ENCODE data around the gene TMEM89. TPM values are rescaled to one million over a fixed set of nuclear protein-coding genes. Genes with fewer than 3 reads are reported as not detected.

Gene TMEM89
- total and polyA plus RNA-seq, 2 of the 4 experiments (the other 2 are of a cell fraction), result 0.15 TPM; not detected in 1

GRCh38 chr3:48639944-48640606, 18.5 kb upstream of the TMEM89 start:
- H4K8ac ChIP-seq (ENCODE audit: low read depth in 2 of 2, low read length in 2 of 2), result no peak overlapping the region
- no peak overlapping the region for H2BK120ac ChIP-seq (ENCODE audit: low read depth, low read length)
- peaks cover 7% of the 10 kb centered on the region for H3K4me1 ChIP-seq (ENCODE audit: control insufficient read depth, insufficient read depth, low read length)
- H3K27me3 ChIP-seq (ENCODE audit: control insufficient read depth, insufficient read depth, low read length), result no peaks in the 10 kb centered on the region
- no peak overlapping the region for H4K5ac ChIP-seq (ENCODE audit: low read depth, low read length)
- DNase-seq (no peak), ATAC-seq (ENCODE audit: low read depth) (no peak)
- H3K4ac ChIP-seq (ENCODE audit: low read depth, low read length), result no peak overlapping the region
- TF ChIP-seq MXI1 (IDR thresholded peaks at IDR 0.05; ENCODE audit: borderline replicate concordance, low read depth, low read length) (no peak), ELK1 (IDR thresholded peaks at IDR 0.05; ENCODE audit: borderline replicate concordance, low read depth, low read length) (no peak)
- ChIA-PET CTCF (no interaction called here), POLR2A (ENCODE audit: unreplicated experiment) (no interaction called here)
- H3K36me3 ChIP-seq (ENCODE audit: control insufficient read depth, insufficient read depth, low read length), result peaks cover 4% of the 10 kb centered on the region; the same call in 1 of the 2 replicates
- no peak overlapping the region for H3K23ac ChIP-seq (ENCODE audit: low read depth, low read length)
- intact Hi-C loops (cut with micrococcal nuclease), result loop anchor here (10.0 kb wide), 1 partner anchor 195 kb away; the partner anchor contains the start of genes ATRIP, CCDC51 and TMA7
- H4K91ac ChIP-seq (ENCODE audit: insufficient read depth, low read depth, low read length), result no peak overlapping the region
- peaks cover 2% of the 10 kb centered on the region for H4K20me1 ChIP-seq (ENCODE audit: insufficient read depth, low read length)
- H2AK9ac ChIP-seq (replicated peaks; ENCODE audit: low read depth, low read length, poor library complexity), result no peak overlapping the region
- no peak overlapping the region for H2AFZ ChIP-seq (replicated peaks; ENCODE audit: low read length, poor library complexity)
- no peak overlapping the region for H3K27ac ChIP-seq (ENCODE audit: insufficient read depth, low read length)
- no peak overlapping the region for H3K4me2 ChIP-seq (ENCODE audit: low read depth, low read length)
- no peak overlapping the region for H3K18ac ChIP-seq (ENCODE audit: low read depth, low read length)
- in situ Hi-C loops (cut with MboI; ENCODE audit: low sequenced_read_pairs), result no loop called here
- no TSS peak for BruUV-seq (replicated peaks)
- H3K9ac ChIP-seq (ENCODE audit: low read depth, low read length), result no peak overlapping the region
- H2AK5ac ChIP-seq (ENCODE audit: low read depth, low read length), result no peak overlapping the region
- dilution Hi-C loops (cut with HindIII; ENCODE audit: low sequenced_read_pairs, unreplicated experiment), result no loop called here
- no peak overlapping the region for H3K56ac ChIP-seq (ENCODE audit: extremely low read depth, insufficient read depth, low read length)
- no peaks in the 10 kb centered on the region for H3K9me3 ChIP-seq (ENCODE audit: control insufficient read depth, insufficient read depth, low read length)
- peaks cover 14 to 19% of the 10 kb centered on the region in 2 experiments; a peak in 3 of 4 replicates for H3K79me1 ChIP-seq (ENCODE audit: low read depth in 1 of 2, low read length in 2 of 2)
- no peak overlapping the region for H3K14ac ChIP-seq (replicated peaks; ENCODE audit: low read depth, low read length)
- WGBS, 2 experiments (ENCODE audit: extremely low coverage in 2 of 2, insufficient read length in 1 of 2), result 77% methylated on average over 27 of the region's 38 CpGs; no CpG with 5 or more reads in 1 of the 2 experiments
- H2BK20ac ChIP-seq (ENCODE audit: low read depth, low read length), result no peak overlapping the region
- no peaks in the 10 kb centered on the region for H3K9me1 ChIP-seq (ENCODE audit: insufficient read depth, low read length)
- H2BK15ac ChIP-seq (ENCODE audit: low read depth, low read length), result no peak overlapping the region
- no peak overlapping the region for H2BK5ac ChIP-seq (ENCODE audit: low read depth, low read length, poor library complexity, severe bottlenecking)
- no peak overlapping the region for H3K4me3 ChIP-seq (ENCODE audit: insufficient read depth, low read depth, low read length)
